ENCODE measurements around the gene PIAS4. TPM values are rescaled to one million over a fixed set of nuclear protein-coding genes. Genes with fewer than 3 reads are reported as not detected.

Gene PIAS4
- total and polyA plus RNA-seq, 9 of the 15 experiments (the other 6 are each of a cell fraction or from before 2014, with no cell fraction given), result 0.27 to 34.9 (median 14.4) TPM

- H3K27ac ChIP-seq (ENCODE audit: extremely low read depth, low read depth, low read length), result no peak overlapping the region; the same call in 2 of the 3 replicates
- H3K9me3 ChIP-seq (replicated peaks; ENCODE audit: control insufficient read depth, insufficient read depth, low read depth, low read length), result no peaks in the 10 kb centered on the region; the same call in 1 of the 2 replicates
- FAIRE-seq (peak; percentile 32), DNase-seq (ENCODE audit: extremely low read depth in 1 of 4, low spot score in 3 of 4) (no peak), ATAC-seq (no peak)
- no peak overlapping the region for H2AFZ ChIP-seq (ENCODE audit: low read depth, low read length)
- peaks cover 50% of the 10 kb centered on the region for H4K20me1 ChIP-seq (replicated peaks; ENCODE audit: control insufficient read depth, insufficient read depth, low read length)
- peaks cover 3% of the 10 kb centered on the region for H3K9me1 ChIP-seq (ENCODE audit: control insufficient read depth, insufficient read depth, low read length)
- intact Hi-C loops (cut with micrococcal nuclease) (no loop called here), in situ Hi-C loops (cut with MboI) (no loop called here)
- peaks cover 2 to 46% of the 10 kb centered on the region in 2 experiments; a peak in 3 of 5 replicates for H3K4me1 ChIP-seq (replicated peaks in 1 of 2; ENCODE audit: control insufficient read depth in 2 of 2, insufficient read depth in 2 of 2, low read length in 2 of 2)
- 94% methylated on average over 51 of the region's 82 CpGs for WGBS (ENCODE audit: insufficient coverage, low coverage, missing lambda C conversion rate)
- ChIA-PET POLR2A (no interaction called here), CTCF (ENCODE audit: low intra/inter-chr PET ratio) (no interaction called here)
- no peaks in the 10 kb centered on the region for H3K27me3 ChIP-seq (ENCODE audit: control insufficient read depth in 2 of 2, insufficient read depth in 2 of 2, low read length in 2 of 2)
- H3K4me3 ChIP-seq, result no peak overlapping the region
- BruUV-seq (replicated peaks), result no TSS peak
- H3K79me2 ChIP-seq (ENCODE audit: control insufficient read depth, insufficient read depth, low read length), result peaks cover 95% of the 10 kb centered on the region
- no peak overlapping the region for H3K4me2 ChIP-seq (ENCODE audit: insufficient read depth, low read length)
- no peak overlapping the region for H3K9ac ChIP-seq (ENCODE audit: insufficient read depth in 1 of 2, low read depth in 2 of 2, low read length in 2 of 2)
- H3K36me3 ChIP-seq (ENCODE audit: control insufficient read depth, insufficient read depth, low read length), result peaks cover 82% of the 10 kb centered on the region; the same call in 2 of the 3 replicates
- TF ChIP-seq ZKSCAN3 (CRISPR knock-in tag; IDR thresholded peaks at IDR 0.05) (no peak), ZBTB26 (CRISPR knock-in tag; IDR thresholded peaks at IDR 0.05) (no peak), HMG20A (CRISPR knock-in tag; conservative IDR thresholded peaks at IDR 0.05) (no peak), HDAC8 (tag; IDR thresholded peaks at IDR 0.05) (no peak), DEAF1 (CRISPR knock-in tag; IDR thresholded peaks at IDR 0.05) (no peak), ZNF407 (IDR thresholded peaks at IDR 0.05; ENCODE audit: low read depth) (no peak), BRD9 (IDR thresholded peaks at IDR 0.05; ENCODE audit: low read depth, partially characterized antibody) (no peak)
- TF ChIP-seq, protein P1, sequence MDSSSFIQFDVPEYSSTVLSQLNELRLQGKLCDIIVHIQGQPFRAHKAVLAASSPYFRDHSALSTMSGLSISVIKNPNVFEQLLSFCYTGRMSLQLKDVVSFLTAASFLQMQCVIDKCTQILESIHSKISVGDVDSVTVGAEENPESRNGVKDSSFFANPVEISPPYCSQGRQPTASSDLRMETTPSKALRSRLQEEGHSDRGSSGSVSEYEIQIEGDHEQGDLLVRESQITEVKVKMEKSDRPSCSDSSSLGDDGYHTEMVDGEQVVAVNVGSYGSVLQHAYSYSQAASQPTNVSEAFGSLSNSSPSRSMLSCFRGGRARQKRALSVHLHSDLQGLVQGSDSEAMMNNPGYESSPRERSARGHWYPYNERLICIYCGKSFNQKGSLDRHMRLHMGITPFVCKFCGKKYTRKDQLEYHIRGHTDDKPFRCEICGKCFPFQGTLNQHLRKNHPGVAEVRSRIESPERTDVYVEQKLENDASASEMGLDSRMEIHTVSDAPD (CRISPR knock-in tag; IDR thresholded peaks at IDR 0.05), result no peak
These were observed 46.1 kb downstream of the PIAS4 start for GRCh38 chr19:4053423-4054324.
